HG03045 (cell line): Measurements from ENCODE around the gene CFAP107.
"Not testable (repeated sequence)": the region's sequence is repeated elsewhere in the genome, so short reads cannot be mapped to it uniquely, and the experiment has no call there.

Source experiments
- ATAC-seq: cut with Tn5 transposase; IDR thresholded peaks from one replicate; pipeline ENCODE4 v1.9.1; 2021; ENCODE audit warnings: mild to moderate bottlenecking, moderate library complexity; ENCODE audit not compliant: unreplicated experiment

Gene CFAP107

DNA sequence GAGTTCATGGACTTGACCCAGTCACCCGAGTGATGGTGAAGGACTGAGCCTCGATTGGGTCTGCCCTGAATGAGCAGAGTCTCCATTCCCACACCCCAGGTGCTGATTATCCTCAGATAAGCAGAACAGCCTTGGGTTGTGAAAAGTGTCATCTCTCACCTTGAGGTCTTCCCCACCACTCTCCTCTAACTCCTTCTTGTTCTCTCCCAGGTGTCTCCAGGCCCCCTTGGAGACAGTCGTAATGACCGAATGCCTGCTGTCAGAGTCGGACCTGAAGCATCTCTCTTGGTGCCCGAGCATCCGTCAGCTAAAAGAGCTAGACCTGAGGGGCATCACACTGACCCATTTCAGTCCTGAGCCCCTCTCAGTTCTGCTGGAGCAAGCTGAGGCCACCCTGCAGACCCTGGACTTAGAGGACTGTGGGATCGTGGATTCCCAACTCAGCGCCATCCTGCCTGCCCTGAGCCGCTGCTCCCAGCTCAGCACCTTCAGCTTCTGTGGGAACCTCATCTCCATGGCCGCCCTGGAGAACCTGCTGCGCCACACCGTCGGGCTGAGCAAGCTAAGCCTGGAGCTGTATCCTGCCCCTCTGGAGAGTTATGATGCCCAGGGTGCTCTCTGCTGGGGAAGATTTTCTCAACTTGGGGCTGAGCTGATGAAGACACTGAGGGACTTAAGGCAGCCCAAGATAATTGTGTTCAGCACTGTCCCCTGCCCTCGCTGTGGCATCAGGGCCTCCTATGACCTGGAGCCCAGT, 31.0 kb downstream of the CFAP107 start:
- ATAC-seq, result no peak

DNA sequence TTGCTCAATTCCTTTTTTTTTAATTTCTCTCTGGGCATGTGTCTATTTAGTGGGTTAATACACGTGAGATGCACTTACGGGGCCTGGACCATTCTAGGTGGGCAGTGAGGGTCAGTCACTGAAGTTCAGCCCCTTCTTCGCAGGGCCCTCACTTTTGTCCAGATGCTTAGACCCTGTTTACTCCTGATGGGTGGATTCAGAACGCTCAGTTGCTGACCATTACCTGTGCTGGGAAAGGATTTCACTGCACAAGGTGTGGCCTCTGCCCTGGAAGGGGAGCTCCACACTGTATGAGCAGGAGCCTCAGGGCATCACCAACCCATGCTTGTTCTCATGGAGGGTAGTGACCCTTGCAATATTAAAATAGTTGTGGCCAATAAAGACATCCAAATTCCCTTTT, 32.1 kb downstream of the CFAP107 start:
- no peak for ATAC-seq

DNA sequence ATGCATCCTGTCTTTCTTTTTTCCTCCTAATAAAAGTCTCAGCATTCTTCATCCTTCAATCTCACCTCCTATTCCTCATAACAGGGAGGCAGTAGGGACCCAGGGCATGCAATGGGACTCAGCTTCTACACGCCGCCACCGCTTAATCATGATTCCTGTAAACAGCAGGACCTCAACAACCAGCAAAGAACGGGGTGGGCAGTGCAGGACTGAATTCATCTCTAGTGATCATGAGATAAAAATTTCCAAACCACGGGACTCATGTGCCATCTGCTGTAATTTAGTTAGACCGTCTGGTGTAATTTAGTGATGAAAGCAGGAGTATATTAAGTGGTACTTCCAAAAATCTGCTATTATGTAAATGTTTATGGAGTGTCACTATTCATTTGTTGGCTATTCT, 32.9 kb downstream of the CFAP107 start:
- ATAC-seq, result no peak

DNA sequence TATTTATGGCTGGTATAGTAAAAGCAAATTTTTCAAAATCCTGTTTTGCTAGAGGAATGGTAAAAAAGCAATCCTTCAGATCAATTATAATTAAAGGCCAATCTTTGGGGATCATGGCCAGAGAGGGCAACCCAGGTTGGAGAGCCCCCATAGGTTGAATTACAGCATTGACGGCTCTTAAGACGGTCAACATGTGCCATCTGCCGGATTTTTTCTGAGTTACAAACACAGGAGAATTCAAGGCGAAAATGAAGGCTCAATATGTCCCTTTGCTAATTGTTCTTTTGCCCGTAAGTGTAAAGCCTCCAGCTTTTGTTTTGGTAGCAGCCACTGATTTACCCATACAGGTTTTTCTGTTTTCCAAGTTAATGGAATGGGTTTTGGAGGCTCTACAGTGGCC, 35.5 kb downstream of the CFAP107 start:
- ATAC-seq, result not testable (repeated sequence)

DNA sequence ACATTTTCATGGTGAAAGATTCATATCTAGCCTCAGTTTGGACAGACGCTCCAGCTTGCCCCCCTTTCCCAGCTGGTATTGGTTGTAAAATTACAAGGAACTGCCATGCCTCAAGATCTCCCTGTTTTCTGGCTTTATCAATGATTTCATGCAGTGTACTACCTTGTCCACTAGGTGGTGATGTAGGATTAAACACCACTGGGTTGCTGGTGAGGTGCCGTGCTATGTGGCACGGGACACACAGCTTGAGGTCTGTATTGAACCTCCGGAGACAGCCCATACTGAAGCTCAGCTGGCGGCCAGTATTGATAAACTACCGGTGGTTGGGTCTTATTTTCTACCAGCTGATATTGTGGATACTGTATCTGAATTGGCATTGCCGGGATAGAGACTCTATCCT, 37.8 kb downstream of the CFAP107 start:
- not testable (repeated sequence) for ATAC-seq

DNA sequence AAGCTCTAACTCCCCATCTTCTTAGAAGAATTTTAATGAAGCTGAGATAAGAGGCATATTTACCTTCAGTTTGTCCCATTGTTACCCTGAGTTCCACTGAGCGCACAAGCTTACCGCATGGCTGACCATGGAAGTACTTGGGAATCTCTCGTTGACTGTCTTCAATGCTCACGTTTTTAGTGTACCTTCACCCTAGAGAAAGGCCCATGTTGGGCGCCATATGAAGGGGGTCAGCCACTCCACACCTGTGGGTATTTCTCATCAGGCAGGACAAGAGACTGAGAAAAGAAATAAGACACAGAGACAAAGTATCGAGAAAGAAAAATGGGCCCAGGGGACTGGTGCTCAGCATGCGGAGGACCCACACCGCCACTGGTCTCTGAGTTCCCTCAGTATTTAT, 38.7 kb downstream of the CFAP107 start:
- not testable (repeated sequence) for ATAC-seq

GRCh38 chr1:12791097-12791496, 45.1 kb downstream of the CFAP107 start, which contains the start of gene PRAMEF1:
TSS of gene PRAMEF1 (plus strand) at chr1:12791397. CDS start at chr1:12793228, 1,831 bp downstream.
- not testable (repeated sequence) for ATAC-seq

DNA sequence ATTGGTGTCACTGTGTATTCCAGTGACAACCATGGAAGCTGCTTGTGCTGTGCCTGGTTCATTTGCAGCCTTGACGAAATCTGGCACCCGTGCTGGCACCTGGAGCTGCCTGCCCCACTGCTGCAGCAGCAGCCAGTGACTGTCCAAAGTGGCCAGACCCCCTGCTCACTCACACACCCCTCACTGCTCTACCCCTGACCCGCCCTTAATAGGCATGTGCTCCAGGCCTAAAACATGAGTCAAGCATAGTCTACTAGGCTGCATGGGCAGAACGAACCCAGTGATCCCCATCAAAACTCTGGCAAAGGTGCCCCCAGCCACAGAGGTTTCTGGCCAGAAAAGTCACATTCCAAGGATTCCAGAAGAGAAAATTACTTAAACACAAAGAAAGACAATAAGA, 52.9 kb downstream of the CFAP107 start:
- no peak for ATAC-seq

GRCh38 chr1:12799730-12800129, 53.7 kb downstream of the CFAP107 start:
- no peak for ATAC-seq

GRCh38 chr1:12809933-12810332, 63.9 kb downstream of the CFAP107 start:
- no peak for ATAC-seq

DNA sequence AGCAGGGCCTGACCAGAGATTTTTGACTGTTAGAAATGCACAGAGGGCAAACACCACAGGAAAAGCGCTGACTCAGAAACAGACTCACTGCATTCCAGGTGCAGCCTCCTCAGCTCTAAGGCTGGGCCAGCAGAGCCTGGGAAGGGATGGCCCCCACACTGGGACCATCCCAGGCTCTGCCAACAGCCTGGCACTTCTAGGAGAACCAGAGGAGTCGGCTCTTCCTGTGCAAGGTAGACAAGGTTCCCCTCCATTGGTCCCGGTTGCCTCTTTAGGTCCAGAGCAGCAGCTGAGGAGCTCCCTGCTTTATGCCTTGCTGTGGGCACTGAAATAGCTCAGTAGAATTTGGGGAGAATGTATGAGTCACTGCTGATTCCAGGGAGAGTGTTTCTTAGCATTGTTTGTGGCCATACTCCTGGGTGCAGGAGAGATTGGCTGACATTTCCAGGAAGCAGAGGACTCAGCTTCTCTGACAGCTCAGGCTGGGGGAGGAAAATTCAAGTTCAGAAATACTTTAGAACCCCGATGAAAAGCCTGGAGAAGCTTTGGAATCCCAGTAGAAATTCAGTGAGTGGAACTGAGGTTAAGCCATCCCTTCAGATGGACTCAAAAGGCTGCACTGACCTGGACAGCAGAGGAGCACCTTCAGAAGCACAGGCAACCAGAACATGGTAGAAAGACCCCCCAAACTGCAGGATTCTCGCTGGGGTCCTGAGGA, 64.8 kb downstream of the CFAP107 start:
- no peak for ATAC-seq

DNA sequence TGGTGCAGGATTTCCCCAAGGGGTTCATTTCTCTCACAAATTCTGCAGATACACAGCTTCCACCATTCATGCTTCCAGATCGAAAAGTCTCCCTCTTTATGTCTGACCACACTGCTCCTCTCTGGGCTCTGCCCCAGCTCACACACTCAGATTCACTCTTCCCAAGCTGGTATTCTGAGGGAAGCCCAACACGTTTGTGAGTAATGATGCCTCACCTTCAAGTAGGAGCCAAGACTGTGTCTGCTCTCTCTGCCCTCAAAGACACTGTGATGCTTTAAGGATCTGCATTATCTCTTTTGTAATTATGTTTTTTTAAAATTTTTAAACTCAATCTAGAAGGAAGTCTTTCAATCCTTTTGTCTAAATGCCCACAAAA, 65.4 kb downstream of the CFAP107 start:
- ATAC-seq, result no peak
